Measurements from ENCODE around the gene KIF5A.

Gene KIF5A

DNA sequence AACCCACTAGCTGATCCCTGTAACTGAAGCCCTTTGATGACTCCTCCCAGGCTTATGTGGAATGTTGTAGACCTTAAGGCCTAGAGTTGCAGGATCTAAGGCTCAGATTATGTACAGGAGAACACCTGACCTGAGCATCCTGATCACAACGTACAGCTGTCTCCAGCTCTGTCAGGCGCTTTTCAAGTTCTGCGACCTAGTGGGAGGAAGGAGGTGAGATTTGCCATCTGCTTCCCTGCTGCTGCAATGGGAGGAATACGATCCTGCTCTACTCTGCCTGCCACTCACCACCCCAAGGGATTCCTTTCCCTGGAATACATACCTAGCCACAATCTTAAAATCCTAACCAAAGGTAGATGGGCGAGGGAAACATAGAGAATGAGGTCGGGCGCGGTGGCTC is 16.7 kb upstream of the KIF5A start:
- no peaks in the 10 kb centered on the region for H3K4me1 ChIP-seq (ENCODE audit: control insufficient read depth, low read length)
- no peaks in the 10 kb centered on the region for H3K27me3 ChIP-seq (ENCODE audit: control insufficient read depth, low read length)
- no peak overlapping the region for H3K4me3 ChIP-seq (ENCODE audit: low read length)
- TF ChIP-seq EZH2phosphoT487 (IDR thresholded peaks at IDR 0.05; ENCODE audit: borderline replicate concordance, low read length), result no peak
- TF ChIP-seq, protein P1, sequence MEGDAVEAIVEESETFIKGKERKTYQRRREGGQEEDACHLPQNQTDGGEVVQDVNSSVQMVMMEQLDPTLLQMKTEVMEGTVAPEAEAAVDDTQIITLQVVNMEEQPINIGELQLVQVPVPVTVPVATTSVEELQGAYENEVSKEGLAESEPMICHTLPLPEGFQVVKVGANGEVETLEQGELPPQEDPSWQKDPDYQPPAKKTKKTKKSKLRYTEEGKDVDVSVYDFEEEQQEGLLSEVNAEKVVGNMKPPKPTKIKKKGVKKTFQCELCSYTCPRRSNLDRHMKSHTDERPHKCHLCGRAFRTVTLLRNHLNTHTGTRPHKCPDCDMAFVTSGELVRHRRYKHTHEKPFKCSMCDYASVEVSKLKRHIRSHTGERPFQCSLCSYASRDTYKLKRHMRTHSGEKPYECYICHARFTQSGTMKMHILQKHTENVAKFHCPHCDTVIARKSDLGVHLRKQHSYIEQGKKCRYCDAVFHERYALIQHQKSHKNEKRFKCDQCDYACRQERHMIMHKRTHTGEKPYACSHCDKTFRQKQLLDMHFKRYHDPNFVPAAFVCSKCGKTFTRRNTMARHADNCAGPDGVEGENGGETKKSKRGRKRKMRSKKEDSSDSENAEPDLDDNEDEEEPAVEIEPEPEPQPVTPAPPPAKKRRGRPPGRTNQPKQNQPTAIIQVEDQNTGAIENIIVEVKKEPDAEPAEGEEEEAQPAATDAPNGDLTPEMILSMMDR (IDR thresholded peaks at IDR 0.05; ENCODE audit: low read depth, low read length, poor library complexity, severe bottlenecking), result no peak
- H3F3A ChIP-seq (ENCODE audit: control insufficient read depth, insufficient read depth), result peaks cover 2% of the 10 kb centered on the region; the same call in 1 of the 2 replicates
- peaks cover 65% of the 10 kb centered on the region for H3K36me3 ChIP-seq (ENCODE audit: control insufficient read depth, low read length)
- H4K20me1 ChIP-seq (ENCODE audit: control insufficient read depth, insufficient read depth, low read depth, low read length), result no peaks in the 10 kb centered on the region
- H3K9me3 ChIP-seq (ENCODE audit: control insufficient read depth, insufficient read depth, low read length), result no peaks in the 10 kb centered on the region
- no peaks in the 10 kb centered on the region for H3K9me2 ChIP-seq (replicated peaks; ENCODE audit: control insufficient read depth, low read length)
- no peak overlapping the region for H3K27ac ChIP-seq (ENCODE audit: low read depth, low read length)
- no peaks in the 10 kb centered on the region for H3K79me2 ChIP-seq (ENCODE audit: control insufficient read depth, low read length)
- no peak overlapping the region for H3K4me2 ChIP-seq (ENCODE audit: low read length)

DNA sequence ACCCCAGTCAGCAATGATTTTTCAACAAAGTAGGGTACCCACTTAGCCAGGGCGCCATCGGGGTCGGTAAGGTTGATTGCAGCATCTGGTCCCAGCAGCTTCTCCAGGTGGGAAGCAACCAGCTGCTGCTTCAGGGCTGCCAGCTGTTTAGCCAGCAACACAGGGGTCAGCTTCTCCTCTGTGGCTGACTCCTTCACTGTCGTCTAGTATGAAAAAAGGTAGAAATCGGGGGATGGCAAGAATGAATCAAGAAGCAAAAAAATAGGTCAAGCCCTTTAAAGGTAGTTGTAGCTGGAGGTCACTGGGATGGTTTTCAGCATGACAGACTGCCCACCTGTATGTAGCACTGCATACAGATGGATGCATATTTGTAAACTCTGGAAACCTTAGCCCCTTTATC is 15.6 kb upstream of the KIF5A start:
- no peaks in the 10 kb centered on the region for H3K27me3 ChIP-seq (ENCODE audit: control insufficient read depth, low read length)
- H3K9me2 ChIP-seq (replicated peaks; ENCODE audit: control insufficient read depth, low read length), result no peaks in the 10 kb centered on the region
- no peak overlapping the region for H3K27ac ChIP-seq (ENCODE audit: low read depth, low read length)
- no peak for TF ChIP-seq EZH2phosphoT487 (IDR thresholded peaks at IDR 0.05; ENCODE audit: borderline replicate concordance, low read length)
- TF ChIP-seq, protein P1 (IDR thresholded peaks at IDR 0.05; ENCODE audit: low read depth, low read length, poor library complexity, severe bottlenecking), result no peak
- no peak overlapping the region for H3K4me3 ChIP-seq (ENCODE audit: low read length)
- no peaks in the 10 kb centered on the region for H3K4me1 ChIP-seq (ENCODE audit: control insufficient read depth, low read length)
- no peaks in the 10 kb centered on the region for H3K79me2 ChIP-seq (ENCODE audit: control insufficient read depth, low read length)
- peaks cover 2% of the 10 kb centered on the region; the same call in 1 of the 2 replicates for H3F3A ChIP-seq (ENCODE audit: control insufficient read depth, insufficient read depth)
- no peak overlapping the region for H3K4me2 ChIP-seq (ENCODE audit: low read length)
- peaks cover 57% of the 10 kb centered on the region for H3K36me3 ChIP-seq (ENCODE audit: control insufficient read depth, low read length)
- no peaks in the 10 kb centered on the region for H4K20me1 ChIP-seq (ENCODE audit: control insufficient read depth, insufficient read depth, low read depth, low read length)
- H3K9me3 ChIP-seq (ENCODE audit: control insufficient read depth, insufficient read depth, low read length), result no peaks in the 10 kb centered on the region

DNA sequence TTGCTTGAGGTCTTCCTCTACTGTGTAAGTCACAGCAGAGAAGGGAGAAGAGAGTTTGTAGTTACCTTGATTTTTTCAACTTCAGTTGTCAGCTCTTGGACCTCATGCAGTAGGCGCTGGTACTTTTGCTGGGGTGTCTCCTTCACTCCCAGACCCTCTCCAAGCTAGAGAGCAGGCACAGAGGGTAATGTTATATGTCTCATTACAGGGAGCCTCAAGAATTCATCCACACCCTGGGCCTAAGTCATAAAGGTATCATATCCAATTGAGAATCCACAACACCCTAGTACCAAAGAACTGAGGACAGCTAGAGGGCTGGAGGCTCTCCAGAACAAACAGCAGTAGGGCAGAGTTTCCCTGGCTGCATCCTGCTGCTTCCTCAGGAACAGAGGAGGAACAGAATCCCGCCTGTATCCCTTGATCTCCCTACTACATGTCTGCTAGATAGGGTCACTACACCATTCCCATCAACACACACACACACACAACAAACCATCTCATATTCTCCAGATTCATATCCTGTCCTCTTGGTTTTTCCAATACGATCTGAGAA is 14.8 kb upstream of the KIF5A start:
- no peak for TF ChIP-seq EZH2phosphoT487 (IDR thresholded peaks at IDR 0.05; ENCODE audit: borderline replicate concordance, low read length)
- TF ChIP-seq, protein P1 (IDR thresholded peaks at IDR 0.05; ENCODE audit: low read depth, low read length, poor library complexity, severe bottlenecking), result no peak
- Histone ChIP-seq H3K4me2 (ENCODE audit: low read length) (no peak overlapping the region), H3K9me3 (ENCODE audit: control insufficient read depth, insufficient read depth, low read length) (no peaks in the 10 kb centered on the region), H3K27me3 (ENCODE audit: control insufficient read depth, low read length) (no peaks in the 10 kb centered on the region), H3K4me3 (ENCODE audit: low read length) (no peak overlapping the region), H4K20me1 (ENCODE audit: control insufficient read depth, insufficient read depth, low read depth, low read length) (no peaks in the 10 kb centered on the region), H3K27ac (ENCODE audit: low read depth, low read length) (no peak overlapping the region), H3K79me2 (ENCODE audit: control insufficient read depth, low read length) (no peaks in the 10 kb centered on the region), H3K36me3 (ENCODE audit: control insufficient read depth, low read length) (peaks cover 52% of the 10 kb centered on the region), H3K9me2 (replicated peaks; ENCODE audit: control insufficient read depth, low read length) (no peaks in the 10 kb centered on the region), H3F3A (ENCODE audit: control insufficient read depth, insufficient read depth) (peaks cover 2% of the 10 kb centered on the region; the same call in 1 of the 2 replicates), H3K4me1 (ENCODE audit: control insufficient read depth, low read length) (no peaks in the 10 kb centered on the region)
